Measurements from ENCODE around the gene GALNT14.

The GALNT14 gene

DNA sequence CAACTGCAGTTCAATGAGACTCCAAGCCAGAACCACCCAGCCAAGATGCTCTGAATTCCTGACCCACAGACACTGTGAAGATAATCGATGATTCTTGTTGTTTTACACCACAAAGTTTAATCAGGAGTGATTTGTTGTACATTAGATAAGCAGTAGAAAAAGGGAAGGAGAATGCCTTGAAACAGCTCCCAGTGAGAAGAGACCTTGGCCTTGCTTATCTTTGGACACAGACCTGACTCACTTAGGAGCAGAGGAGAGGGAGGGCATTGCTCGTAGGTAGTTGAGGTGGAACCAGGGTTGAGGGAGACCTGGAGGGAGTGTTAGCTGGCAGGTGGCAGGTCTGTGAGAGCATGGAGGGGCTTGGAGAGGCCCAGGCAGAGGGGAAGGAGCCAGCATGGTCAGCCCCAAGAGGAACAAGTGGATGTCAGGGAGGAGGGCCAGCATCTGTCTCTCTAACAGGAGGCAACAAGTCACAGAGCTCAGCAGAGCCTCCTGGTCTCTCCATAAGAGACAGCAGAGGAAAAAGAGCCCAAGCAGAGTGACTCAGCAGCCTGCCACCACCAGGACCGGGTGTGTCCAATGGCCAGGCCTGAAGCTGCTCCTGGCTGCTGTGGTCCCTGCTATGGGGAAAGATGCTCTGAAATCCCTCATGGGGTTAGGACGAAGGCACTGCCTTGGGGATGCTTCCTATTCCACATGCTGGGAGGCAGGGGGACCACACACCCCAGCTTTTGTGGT lies 169.4 kb downstream of the GALNT14 start:
- DNase-seq: peak; percentile 21

DNA sequence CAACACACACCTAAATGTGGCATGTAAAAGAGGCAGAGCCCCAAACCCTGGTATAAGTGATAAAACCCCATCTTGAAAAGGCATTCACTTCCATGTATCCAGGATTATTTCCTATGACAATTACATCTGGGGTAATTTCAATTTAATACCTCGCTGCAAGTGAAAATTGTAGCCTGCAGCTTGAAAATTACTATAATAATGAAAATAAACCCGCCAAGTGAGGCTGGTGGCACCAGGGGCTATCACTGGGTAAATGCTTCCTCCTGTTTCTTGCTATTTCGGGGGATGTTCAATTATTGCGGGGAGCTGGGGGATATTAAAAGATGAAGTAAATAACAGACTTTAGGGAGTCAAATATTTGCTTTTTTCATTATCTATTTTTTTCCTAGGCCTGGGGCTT lies 171.5 kb downstream of the GALNT14 start:
- no peak for DNase-seq

DNA sequence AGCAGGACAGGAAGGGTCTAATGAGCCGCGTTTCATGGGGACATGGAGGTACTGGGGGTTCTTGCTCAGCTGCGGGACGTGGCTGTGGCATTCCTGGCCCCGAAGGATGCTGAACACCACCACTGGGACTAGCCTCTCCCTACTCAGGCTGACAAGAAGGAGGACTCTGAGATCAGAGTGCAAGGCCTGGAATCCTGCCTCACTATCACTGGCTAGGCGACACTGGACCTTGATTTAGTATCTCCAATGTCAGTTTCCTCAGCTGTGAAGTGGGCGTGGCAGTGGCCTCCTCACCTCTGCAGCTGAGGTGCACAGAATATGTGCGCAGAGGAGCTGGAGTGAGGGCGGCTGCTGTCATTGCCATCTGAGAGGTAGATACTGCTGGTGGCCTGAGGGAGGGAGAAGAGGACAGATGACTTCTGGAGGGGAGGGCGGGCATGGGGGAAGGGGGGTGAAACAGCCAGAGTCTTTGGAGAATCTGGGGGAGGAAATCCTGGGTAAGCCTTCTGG lies 173.2 kb downstream of the GALNT14 start:
- no peak for DNase-seq

DNA sequence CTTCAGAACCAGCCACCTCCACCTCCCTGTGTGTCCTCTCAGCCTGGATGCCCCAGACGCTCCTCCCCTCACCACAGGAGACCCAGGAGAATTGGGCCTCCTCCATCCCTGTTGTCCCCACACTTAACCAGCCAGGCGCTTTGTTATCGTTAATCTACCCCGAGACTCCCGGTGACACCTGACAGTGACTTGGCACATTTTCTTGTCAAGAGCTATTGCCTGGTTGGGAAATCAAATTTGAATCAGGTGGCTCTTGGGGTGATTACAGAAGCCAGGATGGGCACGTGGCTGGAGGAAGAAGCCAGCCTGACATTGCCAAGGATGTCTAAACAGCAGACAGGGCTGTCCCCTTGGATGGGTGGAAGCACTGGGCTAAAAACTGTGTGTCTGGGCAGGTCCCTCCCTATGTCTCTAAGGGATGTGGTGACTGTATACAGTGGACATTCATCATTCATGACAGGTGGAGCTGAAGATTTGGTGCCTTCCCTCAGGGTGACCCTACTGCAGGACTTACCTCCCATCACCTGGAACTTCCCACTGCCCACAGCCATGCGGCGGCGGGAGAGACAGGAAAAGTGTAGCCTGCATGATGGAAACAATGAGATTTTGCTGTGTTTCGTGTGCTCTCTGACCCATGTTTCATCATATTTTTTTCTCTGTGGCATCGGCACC lies 173.8 kb downstream of the GALNT14 start:
- DNase-seq: no peak

DNA sequence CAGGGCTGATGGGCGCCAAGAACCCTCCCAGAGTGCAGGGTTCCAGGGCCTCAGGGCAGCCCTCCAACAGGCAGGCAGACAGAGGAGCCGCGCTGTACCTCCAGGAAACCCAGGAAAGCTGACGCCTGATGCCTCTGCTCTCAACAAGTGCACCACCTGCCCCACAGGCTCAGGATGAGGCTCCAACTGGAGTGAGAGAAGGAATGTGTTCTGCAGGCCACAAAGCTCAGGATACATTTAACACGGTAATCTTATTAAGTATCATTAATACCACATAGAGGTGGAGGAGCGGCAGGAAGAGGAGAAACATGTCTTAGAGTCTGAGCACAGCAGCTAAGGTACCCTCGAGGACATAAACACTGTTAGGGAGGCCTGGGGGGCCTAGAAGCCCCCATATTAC lies 175.1 kb downstream of the GALNT14 start:
- no peak for DNase-seq

DNA sequence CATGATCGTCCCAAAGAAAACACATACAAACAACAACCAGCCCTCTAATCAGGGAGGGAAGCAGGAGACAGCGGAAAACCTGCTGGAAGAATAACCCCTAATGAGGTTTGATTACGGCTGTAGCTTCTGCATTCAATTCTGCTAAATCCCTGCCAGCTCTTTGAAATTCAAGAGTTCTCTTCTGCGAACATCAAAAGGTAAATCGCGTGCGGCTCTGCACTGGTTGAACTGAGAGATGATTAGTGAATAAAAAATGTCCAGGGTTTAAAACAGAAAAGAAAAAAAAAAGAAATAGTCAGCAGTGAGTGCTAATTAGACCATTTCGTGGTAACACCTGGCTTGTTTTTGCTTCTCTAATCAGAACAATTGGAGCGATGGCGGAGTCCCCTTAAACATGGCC lies 178.0 kb downstream of the GALNT14 start:
- DNase-seq: no peak

DNA sequence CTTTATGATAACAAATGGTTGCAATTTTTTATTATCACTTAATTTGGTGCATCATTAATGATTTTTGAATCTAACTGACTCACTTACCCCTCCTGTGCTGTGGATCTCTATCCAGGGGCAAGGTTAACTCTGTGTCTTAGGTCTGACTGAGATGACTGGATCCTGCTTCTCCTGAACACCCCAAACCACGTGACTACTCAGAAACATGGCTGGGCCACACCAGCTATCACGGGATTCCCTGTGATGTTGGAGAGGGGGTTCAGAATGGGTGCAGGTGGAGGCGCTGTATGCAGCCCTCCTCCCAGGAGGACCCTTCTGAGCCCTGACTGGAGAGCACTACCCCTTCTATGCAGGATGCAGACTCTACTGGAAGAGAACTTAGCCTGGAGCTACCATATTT lies 178.6 kb downstream of the GALNT14 start:
- DNase-seq: no peak

DNA sequence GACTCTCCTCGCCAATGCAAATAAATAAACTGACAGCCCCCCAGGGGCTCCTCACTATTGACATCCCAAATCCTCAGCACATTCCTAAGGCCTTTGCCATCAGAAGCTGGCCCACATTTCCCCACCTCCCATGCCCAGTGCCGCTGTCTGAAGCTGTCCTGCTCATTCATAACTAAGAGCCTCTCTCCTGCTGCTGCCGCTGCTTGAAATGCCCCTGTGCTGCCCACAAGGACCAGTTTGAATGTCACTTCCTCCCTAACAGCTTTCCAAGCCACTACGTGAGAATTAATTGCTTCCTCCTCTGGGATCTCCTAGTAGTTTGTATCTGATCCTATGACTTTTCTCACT lies 179.3 kb downstream of the GALNT14 start:
- DNase-seq: no peak

DNA sequence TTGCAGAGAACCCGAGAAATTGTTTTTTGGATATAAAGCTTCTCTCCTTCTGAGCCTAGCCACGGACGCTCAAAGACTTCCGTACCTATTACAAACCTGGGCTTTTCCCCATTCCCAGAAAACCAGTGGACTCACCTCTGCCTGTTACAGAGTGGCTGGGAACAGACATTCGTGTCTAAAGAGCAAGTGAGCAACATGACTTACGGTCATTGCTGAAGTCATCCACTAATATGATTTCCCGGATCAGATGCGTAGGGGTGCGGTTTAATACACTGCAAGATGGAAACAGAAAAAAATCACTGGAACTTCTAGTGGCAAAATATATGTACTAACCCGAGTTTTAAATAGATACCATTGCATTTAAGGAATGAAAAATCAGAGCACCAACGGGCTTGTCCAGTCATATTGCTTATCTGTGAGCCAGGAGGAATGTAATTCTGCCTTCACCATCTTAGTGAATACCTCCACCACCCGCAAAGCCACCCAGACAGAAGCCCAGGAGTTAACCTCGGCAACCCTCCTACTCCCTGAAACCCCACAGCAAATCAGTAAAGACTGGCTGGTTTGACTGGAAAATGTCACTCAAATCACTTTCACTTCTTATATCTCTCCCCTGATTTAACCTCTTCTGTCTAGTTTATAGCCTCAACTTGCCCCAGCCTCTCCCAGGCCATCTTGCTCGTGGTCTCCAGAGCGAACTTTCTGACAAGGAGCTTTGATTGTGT lies 179.9 kb downstream of the GALNT14 start:
- no peak for DNase-seq

DNA sequence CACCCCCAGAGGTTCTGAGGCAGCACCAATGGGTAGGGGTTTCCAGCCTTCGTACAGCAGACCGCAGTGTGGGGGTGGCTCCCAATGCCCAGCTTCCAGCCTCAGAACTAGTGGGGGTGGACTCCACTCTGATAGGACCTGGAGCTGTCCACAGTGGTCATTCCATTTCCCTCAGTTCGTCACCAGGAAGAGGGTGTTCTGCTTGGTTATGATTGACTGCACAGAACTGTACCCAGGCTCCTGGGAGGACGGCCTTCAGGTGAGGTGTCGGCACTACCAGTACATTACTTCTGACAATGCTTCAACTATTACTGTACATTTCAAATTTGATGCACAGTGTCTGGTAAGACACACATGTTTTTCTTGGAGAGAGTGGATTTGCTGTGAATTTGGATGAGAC lies 180.6 kb downstream of the GALNT14 start:
- no peak for DNase-seq

DNA sequence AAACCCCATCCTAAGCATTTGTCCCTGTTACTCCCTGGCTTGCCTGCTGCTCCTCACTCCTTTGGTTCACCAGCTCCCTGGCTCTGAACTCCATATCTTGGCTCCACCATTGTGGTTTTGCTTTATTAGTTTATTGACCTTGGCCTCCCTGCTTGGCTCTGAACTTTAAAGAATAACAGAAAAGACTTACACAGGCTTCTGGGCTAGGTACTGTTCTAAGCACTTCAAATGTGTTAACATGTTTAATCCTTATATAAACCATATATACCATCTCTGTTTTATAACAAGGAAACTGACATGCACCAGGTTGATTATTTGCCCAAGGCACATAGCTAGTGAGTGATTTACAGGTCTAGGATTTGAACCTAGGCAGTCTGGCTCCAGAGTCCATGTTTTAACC lies 181.2 kb downstream of the GALNT14 start:
- DNase-seq: no peak

DNA sequence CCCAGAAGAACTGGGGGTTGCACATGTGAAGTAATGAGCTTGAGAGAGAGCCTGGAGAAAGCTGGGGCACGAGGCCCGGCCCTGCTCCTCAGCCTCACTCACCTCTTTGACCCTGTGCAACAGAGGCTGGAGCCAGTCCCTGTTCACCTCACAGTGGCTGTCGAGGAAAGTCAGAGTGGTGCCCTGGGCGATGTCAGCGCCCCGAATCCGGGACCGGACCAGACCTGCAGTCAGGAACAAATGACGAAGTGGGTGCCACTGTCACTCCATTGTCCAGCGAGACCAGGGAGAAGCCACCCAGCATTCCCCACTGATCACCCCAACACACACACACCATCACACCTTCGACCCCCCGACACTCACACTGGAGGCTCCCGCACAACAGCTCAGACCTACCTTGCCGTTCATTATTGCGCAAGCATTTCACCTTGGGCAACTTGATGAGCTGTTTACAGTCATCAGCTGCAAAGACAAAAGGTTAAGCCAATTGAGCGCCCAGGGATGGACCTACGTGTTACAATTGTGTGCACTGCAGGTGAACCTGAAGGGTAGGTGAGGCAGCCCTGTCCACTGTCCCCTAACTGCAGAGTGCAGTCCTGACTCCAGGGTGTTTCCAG lies 182.6 kb downstream of the GALNT14 start:
- DNase-seq: no peak

DNA sequence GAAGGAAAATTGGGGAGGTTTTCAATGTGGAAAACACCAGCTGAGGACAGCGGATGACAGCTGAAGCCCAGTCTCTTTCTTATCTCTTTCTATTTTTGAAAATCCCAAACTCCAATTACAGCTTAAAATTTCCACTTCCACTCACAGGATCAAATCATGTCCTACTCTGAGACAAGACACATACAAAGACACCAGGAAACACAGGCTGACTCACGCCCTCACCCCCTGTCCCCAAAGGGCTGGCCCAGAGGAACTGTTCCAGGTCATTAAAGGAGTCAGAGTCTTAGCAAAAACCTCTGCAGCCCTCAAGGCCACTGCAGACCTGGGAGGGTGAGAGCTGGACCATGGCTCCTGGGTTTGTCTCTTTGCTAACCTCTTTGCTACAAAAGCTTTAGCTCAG lies 187.9 kb downstream of the GALNT14 start:
- no peak for DNase-seq

DNA sequence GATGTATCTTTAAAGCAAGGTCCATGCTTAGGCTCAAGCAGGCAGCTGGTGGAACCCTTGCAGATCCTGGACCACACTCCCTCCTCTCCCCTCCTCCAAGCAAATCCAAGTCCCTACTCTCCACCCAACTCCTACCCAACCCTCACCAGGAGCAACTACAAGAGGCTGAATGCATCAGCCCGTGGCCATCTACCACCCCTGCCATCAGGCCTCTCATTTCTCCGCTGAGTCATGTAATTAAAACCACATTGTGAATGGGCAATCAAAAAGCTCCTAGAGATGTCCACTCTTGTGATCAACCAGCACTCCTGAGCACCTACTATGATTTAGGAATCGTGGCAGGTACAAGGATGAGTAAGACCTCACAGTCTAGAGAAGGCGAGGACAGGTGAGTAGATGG lies 188.8 kb downstream of the GALNT14 start:
- no peak for DNase-seq

DNA sequence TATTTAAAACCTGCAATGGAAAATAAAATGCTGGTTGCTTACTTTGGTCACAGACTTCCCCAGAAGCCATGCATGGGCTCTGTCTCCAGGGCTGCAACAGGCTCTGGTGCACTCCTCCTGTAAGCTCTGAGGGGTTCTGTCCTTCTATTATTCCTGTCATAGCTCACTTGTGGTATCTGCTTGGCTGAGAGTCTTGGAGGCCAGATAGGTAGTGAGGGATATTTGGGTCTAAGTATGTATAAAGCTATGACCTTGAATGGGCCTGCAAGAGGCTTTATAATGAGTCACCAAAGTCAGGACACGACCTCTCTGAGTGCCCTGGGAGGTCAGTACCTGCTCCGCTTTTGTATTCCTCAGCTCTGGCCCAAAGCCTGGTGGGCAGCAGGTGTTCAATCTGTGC lies 189.4 kb downstream of the GALNT14 start:
- no peak for DNase-seq

DNA sequence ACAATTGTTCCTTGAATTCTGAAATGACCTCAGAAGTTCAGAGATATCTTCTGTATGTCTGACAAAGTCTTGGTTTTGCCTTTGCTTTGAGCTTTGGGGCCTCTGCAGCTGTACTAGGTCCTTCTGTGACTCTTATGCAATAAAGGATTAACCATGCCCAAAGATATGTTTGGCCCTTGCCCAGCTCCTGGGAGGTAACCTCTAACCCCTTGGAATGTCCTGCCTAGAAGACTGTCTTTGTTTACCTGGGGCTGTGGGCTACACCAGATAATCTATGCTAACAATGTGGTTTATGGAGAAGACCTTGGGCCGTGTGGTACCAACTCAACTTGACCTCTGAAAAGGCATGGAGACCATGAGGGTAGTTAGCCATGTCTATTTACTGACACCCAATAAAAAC lies 190.1 kb downstream of the GALNT14 start:
- no peak for DNase-seq

DNA sequence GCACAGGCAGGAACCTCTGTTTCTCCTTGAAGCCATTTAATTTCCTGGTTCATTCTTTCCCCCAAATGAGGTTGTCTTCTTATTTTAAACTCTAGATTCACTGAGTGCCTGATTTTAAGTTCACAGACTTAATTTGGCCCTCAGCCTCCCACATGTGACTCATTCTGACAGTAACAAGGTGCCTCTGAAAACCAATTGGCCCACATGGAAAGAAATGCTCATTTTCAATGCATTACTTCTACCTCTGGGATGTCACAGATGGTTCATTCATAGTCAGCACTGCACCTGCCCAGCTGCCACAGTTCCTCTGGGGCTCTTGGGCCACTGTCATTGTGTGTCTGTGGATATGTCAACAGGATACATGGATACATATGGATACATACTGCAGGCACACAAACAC lies 190.6 kb downstream of the GALNT14 start:
- no peak for DNase-seq

DNA sequence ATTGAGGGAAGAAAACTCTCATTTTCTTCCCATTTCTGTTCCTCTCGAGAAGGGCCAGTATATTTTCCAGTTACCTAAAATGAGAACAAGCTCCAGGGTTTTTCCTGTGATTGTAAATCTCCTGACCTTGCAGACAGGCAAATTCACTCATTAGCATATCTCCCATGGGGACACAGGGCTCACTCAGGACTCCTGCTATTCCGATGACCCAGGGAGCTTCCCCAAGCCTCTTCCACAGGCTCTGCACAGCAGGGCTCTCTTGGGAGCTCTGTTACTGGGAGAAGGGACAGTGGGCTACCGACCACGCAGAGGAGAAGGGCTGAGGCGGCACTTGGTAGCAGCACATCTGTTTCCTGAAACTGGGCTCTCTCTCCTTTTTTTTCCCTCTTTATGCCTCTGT lies 195.8 kb downstream of the GALNT14 start:
- no peak for DNase-seq

DNA sequence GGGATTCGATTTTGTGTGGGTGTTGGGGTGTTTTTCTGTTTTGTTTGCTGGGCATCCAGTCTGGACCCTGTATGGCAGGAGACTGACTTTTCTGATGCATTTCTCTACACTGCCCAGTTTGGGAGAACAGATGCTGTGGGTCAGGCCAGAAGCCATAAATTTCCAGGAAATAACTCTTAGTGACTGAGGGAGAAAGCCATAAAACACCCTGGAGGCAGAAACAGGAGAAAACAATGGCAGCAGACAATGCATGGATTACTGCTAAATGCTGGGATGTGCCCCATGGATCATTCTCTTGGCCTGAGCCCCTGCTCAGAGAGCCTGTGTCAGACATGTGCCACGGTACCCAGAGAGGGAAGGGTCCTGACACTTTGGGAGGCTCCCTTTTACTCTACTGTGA lies 197.4 kb downstream of the GALNT14 start:
- no peak for DNase-seq

DNA sequence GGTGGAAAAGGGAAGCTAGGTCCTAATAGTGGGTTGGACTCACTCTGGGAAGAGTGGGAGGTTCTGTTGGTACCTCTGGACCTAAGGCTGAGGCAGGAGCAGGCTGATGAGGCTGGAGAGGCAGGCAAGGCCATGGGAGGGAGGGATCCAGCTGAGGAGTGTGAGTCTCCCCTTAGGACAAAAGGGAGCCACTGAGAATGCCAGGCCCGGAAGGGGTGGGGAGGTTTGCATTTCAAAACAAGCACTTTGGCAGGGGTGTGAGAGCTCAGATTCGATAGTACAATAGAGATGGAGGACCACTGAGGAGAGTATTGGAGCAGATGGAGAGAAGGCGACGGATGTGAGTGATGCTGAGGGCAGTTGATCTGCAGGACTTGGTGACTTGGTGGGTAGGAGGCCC lies 198.9 kb downstream of the GALNT14 start:
- DNase-seq: no peak

DNA sequence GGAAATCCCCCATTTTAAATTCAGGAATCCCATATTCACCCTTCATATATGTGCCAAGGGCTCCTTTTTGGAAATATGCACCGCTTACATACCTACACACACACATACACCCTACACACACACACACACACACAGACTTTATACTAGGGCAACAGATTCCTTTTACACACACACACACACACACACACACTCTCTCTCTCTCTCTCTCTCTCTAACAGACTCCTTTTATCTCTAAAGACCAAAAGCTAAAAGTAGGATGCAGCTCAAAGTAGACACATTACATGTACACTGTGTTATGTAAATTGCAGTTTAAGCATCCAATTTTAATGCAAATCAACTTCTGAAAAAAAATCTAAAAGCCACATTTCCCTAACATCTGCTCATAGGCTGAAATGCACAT lies 200.0 kb downstream of the GALNT14 start:
- DNase-seq: no peak

DNA sequence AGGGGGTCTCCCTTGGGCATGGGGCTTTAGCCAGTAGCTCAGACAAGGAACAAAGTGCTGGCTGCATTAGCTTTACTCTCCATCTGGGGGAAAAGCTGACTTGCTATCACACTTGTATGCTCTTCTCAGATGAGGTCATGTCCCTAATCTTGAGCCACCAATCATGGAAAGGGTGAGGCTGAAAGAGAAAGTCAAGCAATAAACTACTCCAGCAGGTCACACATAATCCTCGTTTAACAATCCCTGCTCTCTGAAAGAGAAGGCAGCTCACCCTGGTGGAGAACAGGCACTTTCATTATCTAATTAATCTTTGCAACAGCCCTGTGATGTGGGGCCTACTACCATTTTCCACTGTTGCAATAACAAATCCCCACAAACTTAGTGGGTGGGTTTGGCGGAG lies 201.3 kb downstream of the GALNT14 start:
- DNase-seq: no peak

DNA sequence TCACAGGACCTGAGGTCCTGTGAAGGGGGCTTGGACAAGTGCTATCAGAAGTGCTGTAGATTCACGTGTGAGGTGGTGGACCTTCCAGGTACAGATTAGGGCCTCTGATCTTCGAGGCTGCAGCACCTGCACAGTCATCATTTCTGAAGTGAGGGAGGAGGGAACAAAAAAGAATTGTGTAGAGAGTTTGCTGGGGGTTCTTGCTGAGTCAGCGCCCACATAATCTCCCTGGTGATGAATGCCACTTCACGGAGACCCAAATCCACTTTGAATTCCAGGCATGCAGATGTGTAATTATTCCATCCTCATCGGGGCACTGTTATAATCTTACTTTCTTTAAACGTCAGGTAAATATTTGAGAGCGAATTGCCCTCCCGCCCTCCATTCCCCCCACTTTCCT lies 202.4 kb downstream of the GALNT14 start:
- no peak for DNase-seq

DNA sequence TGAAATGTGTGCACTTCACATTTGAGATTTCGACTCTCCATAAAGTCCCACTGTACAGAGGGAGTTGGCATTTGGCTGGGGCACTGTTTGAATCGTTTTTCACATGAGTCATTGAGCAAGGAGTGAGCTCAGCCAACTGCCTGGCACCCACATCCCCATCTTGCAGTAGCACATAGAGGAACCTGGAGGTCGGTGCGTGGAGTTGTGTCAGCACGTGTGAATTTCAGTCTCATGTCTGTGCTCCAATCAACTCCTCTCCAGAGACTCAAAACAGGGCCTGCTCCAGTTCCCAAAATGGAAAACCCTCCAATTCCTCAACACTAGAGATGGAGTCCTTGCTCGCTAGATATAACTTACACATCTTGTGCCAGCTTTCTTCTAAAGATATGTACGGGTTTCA lies 204.2 kb downstream of the GALNT14 start:
- DNase-seq: no peak

All from DMS53 (cell line).